ENCODE measurements around the gene PRDM16. TPM values are rescaled to one million over a fixed set of nuclear protein-coding genes. Genes with fewer than 3 reads are reported as not detected.
A peak's percentile ranks its signal among the peaks of the same experiment; 100 is the strongest.

The PRDM16 gene
- total RNA-seq, 1 donor from 2014 or later, result 0.79 TPM

- no peaks in the 10 kb centered on the region for H3K36me3 ChIP-seq (ENCODE audit: control insufficient read depth, insufficient read depth, low read length)
- H3K27me3 ChIP-seq (ENCODE audit: control insufficient read depth, insufficient read depth, low read length), result no peaks in the 10 kb centered on the region
- DNase-seq (ENCODE audit: low read depth) (no peak), FAIRE-seq (no peak)
- TF ChIP-seq CTCF (IDR thresholded peaks at IDR 0.05; ENCODE audit: insufficient read depth, low read length, severe bottlenecking), result no peak
- no peak overlapping the region for H3K4me3 ChIP-seq (ENCODE audit: low read depth, low read length)
Measured at GRCh38 chr1:3132660-3133059, 63.7 kb downstream of the PRDM16 start.

DNA sequence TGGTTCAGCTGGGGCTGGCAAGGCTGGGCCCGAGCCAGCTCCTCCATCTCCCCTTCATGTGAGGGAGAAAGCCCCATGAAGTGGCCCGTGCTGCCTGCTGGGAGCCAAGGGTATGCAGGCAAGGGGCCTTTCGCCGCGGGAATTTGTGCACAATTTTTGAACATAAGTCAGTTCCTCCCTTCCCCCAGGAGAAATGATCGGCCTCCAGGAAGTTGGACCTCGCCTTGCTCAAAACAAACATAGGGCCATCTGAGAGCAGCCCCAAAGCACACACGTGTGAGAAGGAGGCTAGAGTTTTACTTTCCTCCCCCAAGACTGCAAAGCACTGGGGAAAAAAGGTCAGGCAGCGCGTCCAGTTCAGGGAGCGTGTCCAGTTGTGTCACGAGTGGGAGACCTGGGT lies 64.7 kb downstream of the PRDM16 start:
- Histone ChIP-seq H3K4me3 (ENCODE audit: low read depth, low read length) (no peak overlapping the region), H3K27me3 (ENCODE audit: control insufficient read depth, insufficient read depth, low read length) (no peaks in the 10 kb centered on the region), H3K36me3 (ENCODE audit: control insufficient read depth, insufficient read depth, low read length) (no peaks in the 10 kb centered on the region)
- no peak for TF ChIP-seq CTCF (IDR thresholded peaks at IDR 0.05; ENCODE audit: insufficient read depth, low read length, severe bottlenecking)
- FAIRE-seq, result no peak
- DNase-seq (ENCODE audit: low read depth), result peak; percentile 7

DNA sequence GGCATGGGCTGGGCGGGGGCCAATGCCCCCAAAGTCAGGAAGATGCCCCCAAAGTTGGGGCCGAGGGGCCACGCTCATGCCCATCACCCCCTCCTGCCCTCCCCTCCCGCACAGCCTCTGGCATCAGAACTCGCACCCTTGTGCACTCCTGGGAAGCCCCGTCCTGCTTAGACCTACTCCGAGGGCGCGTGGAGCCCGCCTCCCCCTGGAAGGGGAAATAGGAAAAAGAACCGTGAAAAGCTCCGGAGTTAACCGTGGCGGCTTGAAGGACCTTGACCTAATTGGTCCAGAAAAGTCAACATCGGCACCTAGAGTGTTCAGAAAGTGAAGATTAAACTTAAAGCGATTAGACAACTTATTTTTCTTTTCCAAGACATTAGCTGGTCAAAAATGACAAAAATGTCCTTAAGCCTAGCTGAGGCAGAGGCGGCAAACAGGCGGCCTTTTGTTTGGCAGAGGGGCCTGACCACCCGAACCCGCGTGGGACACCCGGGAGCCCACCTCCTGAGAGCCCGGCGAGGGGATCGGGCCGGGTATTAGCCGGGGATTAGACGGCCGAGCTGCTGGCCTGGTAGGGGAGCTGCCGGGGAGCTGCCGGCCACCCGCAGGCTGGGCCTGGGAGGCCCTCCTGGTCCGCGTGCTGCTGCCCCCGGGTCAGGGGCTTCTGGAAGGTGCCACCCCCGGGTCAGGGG lies 65.5 kb downstream of the PRDM16 start:
- FAIRE-seq, result no peak
- no peak overlapping the region for H3K4me3 ChIP-seq (ENCODE audit: low read depth, low read length)
- no peaks in the 10 kb centered on the region for H3K27me3 ChIP-seq (ENCODE audit: control insufficient read depth, insufficient read depth, low read length)
- no peak for DNase-seq (ENCODE audit: low read depth)
- no peaks in the 10 kb centered on the region for H3K36me3 ChIP-seq (ENCODE audit: control insufficient read depth, insufficient read depth, low read length)
- no peak for TF ChIP-seq CTCF (IDR thresholded peaks at IDR 0.05; ENCODE audit: insufficient read depth, low read length, severe bottlenecking)

DNA sequence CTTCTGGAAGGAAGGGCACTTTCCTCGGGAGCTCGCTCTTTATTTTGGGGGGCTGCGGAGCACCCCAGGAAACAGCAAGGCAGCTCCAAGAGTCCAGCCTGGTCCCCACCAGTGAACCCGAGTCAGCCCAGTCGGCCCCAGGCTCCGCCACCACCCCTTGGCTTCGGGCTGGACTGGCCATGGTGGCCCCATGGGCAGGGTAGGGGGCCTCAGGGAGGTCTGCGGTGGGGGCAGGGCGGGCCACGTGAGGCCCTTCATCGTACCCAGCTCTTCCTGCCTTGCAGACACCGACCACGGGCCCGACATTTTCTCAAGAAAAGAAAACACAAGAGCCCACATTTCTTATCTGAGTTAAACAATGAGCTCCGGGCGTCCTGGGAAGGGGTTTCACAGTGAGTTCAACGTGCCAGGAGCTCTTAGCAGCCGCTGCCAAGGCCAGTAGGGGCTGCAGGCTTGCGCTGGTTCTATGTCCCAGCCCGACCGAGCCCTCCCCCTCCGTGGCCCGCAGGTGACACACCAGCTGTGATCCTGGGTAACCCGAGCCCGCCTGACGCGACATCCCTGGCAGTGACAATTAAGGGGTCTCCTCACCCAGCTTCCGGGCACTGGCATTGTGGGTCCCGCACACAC lies 66.2 kb downstream of the PRDM16 start:
- H3K27me3 ChIP-seq (ENCODE audit: control insufficient read depth, insufficient read depth, low read length), result no peaks in the 10 kb centered on the region
- DNase-seq (ENCODE audit: low read depth), result no peak
- no peaks in the 10 kb centered on the region for H3K36me3 ChIP-seq (ENCODE audit: control insufficient read depth, insufficient read depth, low read length)
- no peak for FAIRE-seq
- TF ChIP-seq CTCF (IDR thresholded peaks at IDR 0.05; ENCODE audit: insufficient read depth, low read length, severe bottlenecking), result no peak
- no peak overlapping the region for H3K4me3 ChIP-seq (ENCODE audit: low read depth, low read length)

DNA sequence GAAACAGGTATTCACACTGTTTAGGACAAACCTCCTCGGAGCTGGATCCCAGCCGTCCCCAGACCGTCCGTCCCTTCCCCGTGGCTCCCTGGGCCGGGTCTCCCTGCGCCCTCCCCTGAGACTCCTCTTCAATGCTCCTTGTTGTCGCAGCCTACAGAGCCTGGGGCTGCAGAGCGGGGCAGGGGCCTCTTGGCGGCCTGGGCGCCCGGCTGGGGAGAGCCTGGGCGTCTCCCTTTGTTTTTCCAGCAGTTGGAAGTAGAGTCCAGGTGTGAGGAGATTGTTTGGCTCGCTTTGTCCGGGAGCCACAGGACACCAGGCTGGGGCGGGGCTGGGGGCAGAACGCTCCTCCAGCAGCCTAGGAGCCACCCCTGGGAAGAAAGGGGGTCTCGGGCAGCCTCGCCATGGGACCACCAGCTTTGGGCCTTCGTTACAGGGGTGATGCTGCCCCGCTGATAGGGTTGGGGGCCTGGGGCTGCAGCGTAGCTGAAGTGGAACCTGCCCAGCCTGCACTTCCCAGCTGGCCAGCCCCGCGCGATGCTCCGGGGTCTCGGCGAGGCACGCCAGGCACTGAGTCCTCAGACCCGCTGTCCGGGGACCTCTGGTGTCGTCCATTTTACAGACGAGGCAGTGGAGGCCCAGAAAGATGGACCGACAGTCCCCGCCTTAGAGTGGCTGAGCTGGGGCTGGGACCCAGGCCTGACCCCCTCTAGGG lies 66.9 kb downstream of the PRDM16 start:
- Histone ChIP-seq H3K36me3 (ENCODE audit: control insufficient read depth, insufficient read depth, low read length) (no peaks in the 10 kb centered on the region), H3K4me3 (ENCODE audit: low read depth, low read length) (no peak overlapping the region), H3K27me3 (ENCODE audit: control insufficient read depth, insufficient read depth, low read length) (no peaks in the 10 kb centered on the region)
- no peak for DNase-seq (ENCODE audit: low read depth)
- FAIRE-seq, result no peak
- no peak for TF ChIP-seq CTCF (IDR thresholded peaks at IDR 0.05; ENCODE audit: insufficient read depth, low read length, severe bottlenecking)

Data from bronchial epithelial cell (primary cell).